GM12878 (cell line): ENCODE data around the gene EPB41L4B. TPM values are rescaled to one million over a fixed set of nuclear protein-coding genes. Genes with fewer than 3 reads are reported as not detected.

ENCODE experiments used
- ATAC-seq: fragments of 200-7000 bp; cut with Tn5 transposase; 3 replicates; pipeline ENCODE4 v1.9.1; 2020; ENCODE audit warnings: mild to moderate bottlenecking, moderate library complexity
- BruUV-seq: library from RNA; stranded (reverse); fragments of 400-500 nt; replicated peaks from 2 replicates; lab custom pipeline; 2021; lab: Mats Ljungman, UMichigan
- CTCF ChIA-PET: fragments of 300-600 bp; sonication (Branson Sonifier 250); formaldehyde crosslinking; extraction: SDS; loops from one replicate; lab custom pipeline; 2021; ENCODE audit warnings: inconsistent platforms; lab: Yijun Ruan, JAX
- POLR2A ChIA-PET: fragments of 350-600 bp; formaldehyde crosslinking; extraction: SDS; loops from one replicate; lab custom pipeline; 2021; ENCODE audit warnings: inconsistent platforms; lab: Charles Lee
- RAD21 ChIA-PET: fragments of 300-600 bp; sonication (Branson Sonifier 250); formaldehyde crosslinking; loops from one replicate; lab custom pipeline; 2023; ENCODE audit warnings: antibody characterized with exemption; ENCODE audit not compliant: unreplicated experiment; lab: Charles Lee
- SMC1A ChIA-PET: fragments of 300-600 bp; sonication (Branson Sonifier 250); formaldehyde crosslinking; loops from one replicate; lab custom pipeline; 2023; ENCODE audit not compliant: unreplicated experiment, uncharacterized antibody; lab: Charles Lee
- DNase-seq: peaks from one replicate; pipeline ENCODE4 v3.0.0-alpha.2; 2011; ENCODE audit warnings: low read depth, low spot score
- FAIRE-seq: peaks from 3 replicates; lab custom pipeline; 2011; peaks lifted over from hg19 to GRCh38; lab: Jason Lieb, UNC
- H2AFZ ChIP-seq: 2 replicates; pipeline ENCODE4 v1.6.0; 2011; ENCODE audit warnings: low read depth, low read length, control low read depth; ENCODE audit not compliant: control insufficient read depth
- H3K27ac ChIP-seq: 2 replicates; pipeline ENCODE4 v1.5.1; 2011; ENCODE audit warnings: control low read depth; ENCODE audit not compliant: control insufficient read depth, insufficient read depth
- H3K27me3 ChIP-seq, 2 experiments: replicated peaks in 1 of 2; 2 replicates each; pipeline versions ENCODE4 v1.6.0 to v1.6.1; 2011; ENCODE audit warnings: low read length in 1 of 2; ENCODE audit not compliant: control insufficient read depth in 2 of 2, insufficient read depth in 2 of 2
- H3K36me3 ChIP-seq, 2 experiments: 2 replicates each; pipeline ENCODE4 v1.5.1; 2011; ENCODE audit warnings: low read length in 1 of 2; ENCODE audit not compliant: control insufficient read depth in 2 of 2, insufficient read depth in 2 of 2
- H3K4me1 ChIP-seq: 2 replicates; pipeline ENCODE4 v1.6.1; 2011; ENCODE audit warnings: mild to moderate bottlenecking, low read length, moderate library complexity, mixed read lengths; ENCODE audit not compliant: control insufficient read depth, insufficient read depth
- H3K4me2 ChIP-seq: 2 replicates; pipeline ENCODE4 v1.6.0; 2011; ENCODE audit warnings: control low read depth; ENCODE audit not compliant: control insufficient read depth, insufficient read depth
- H3K4me3 ChIP-seq: fragments of 200-600 bp; sonication (generic); 2 replicates; pipeline ENCODE4 v1.5.1; 2016
- H3K79me2 ChIP-seq: 2 replicates; pipeline ENCODE4 v1.6.0; 2011; ENCODE audit warnings: low read length; ENCODE audit not compliant: control insufficient read depth, insufficient read depth
- H3K9ac ChIP-seq: 2 replicates; pipeline ENCODE4 v1.8.0; 2011; ENCODE audit warnings: low read length, control low read depth, mixed read lengths; ENCODE audit not compliant: control insufficient read depth, insufficient read depth
- H3K9me3 ChIP-seq: replicated peaks from 3 replicates; pipeline ENCODE4 v1.5.1; 2011; ENCODE audit warnings: mild to moderate bottlenecking, low read length; ENCODE audit not compliant: control insufficient read depth, insufficient read depth
- H4K20me1 ChIP-seq: 2 replicates; pipeline ENCODE4 v1.6.0; 2011; ENCODE audit not compliant: control insufficient read depth, insufficient read depth
- ASH2L ChIP-seq: fragments of 300-600, 200-600 bp; sonication (generic); IDR thresholded peaks from 2 replicates; pipeline ENCODE4 v1.6.1; 2017; ENCODE audit warnings: low read depth, mild to moderate bottlenecking, borderline replicate concordance
- ATF7 ChIP-seq: fragments of 450-650 bp; IDR thresholded peaks from 2 replicates; pipeline ENCODE4 v1.6.1; 2016; ENCODE audit warnings: low read depth, mild to moderate bottlenecking
- E2F4 ChIP-seq: IDR thresholded peaks from 2 replicates; pipeline ENCODE4 v1.6.1; 2012; ENCODE audit warnings: low read depth, low read length, improper control_type of control experiment
- EGR1 ChIP-seq, 2 experiments: IDR thresholded peaks; 1 replicate in 1 of 2; 2 replicates in 1 of 2; pipeline ENCODE4 v1.6.1; 2011 to 2012; ENCODE audit warnings: low read depth in 2 of 2, low read length in 2 of 2, borderline replicate concordance in 1 of 2, mild to moderate bottlenecking in 1 of 2, moderate library complexity in 1 of 2
- ELK1 ChIP-seq: IDR thresholded peaks from 2 replicates; pipeline ENCODE4 v1.6.1; 2012; ENCODE audit warnings: low read depth, low read length, improper control_type of control experiment
- FOS ChIP-seq: IDR thresholded peaks from 3 replicates; pipeline ENCODE4 v1.6.1; 2011; ENCODE audit warnings: borderline replicate concordance; ENCODE audit not compliant: insufficient read length; ENCODE audit errors: extremely low read depth
- IRF5 ChIP-seq: fragments of 450-650 bp; IDR thresholded peaks from 2 replicates; pipeline ENCODE4 v1.6.1; 2017; ENCODE audit warnings: borderline replicate concordance
- PAX8 ChIP-seq: fragments of 450-650 bp; IDR thresholded peaks from 2 replicates; pipeline ENCODE4 v1.6.1; 2017; ENCODE audit warnings: mild to moderate bottlenecking, moderate library complexity
- RELB ChIP-seq: fragments of 450-650 bp; IDR thresholded peaks from 2 replicates; pipeline ENCODE4 v1.6.1; 2017; ENCODE audit warnings: low read depth, mild to moderate bottlenecking, moderate library complexity
- RUNX3 ChIP-seq: IDR thresholded peaks from 2 replicates; pipeline ENCODE4 v1.6.1; 2012; ENCODE audit warnings: low read length, inconsistent platforms
- SMAD1 ChIP-seq: fragments of 450-650 bp; IDR thresholded peaks from 2 replicates; pipeline ENCODE4 v1.6.1; 2018; ENCODE audit warnings: mild to moderate bottlenecking, low read depth; ENCODE audit not compliant: partially characterized antibody
- SUPT20H ChIP-seq: IDR thresholded peaks from 2 replicates; pipeline ENCODE4 v1.6.1; 2011; ENCODE audit warnings: low read depth, mild to moderate bottlenecking, low read length, moderate library complexity, borderline replicate concordance; ENCODE audit not compliant: control insufficient read depth
- TAF1 ChIP-seq: IDR thresholded peaks from 2 replicates; pipeline ENCODE4 v1.6.1; 2011; ENCODE audit warnings: mild to moderate bottlenecking, low read depth, low read length, borderline replicate concordance
- TARDBP ChIP-seq: IDR thresholded peaks from 2 replicates; pipeline ENCODE4 v1.6.1; 2016; ENCODE audit warnings: borderline replicate concordance
- USF1 ChIP-seq: IDR thresholded peaks from 2 replicates; pipeline ENCODE4 v1.6.1; 2011; ENCODE audit warnings: borderline replicate concordance, low read depth, mild to moderate bottlenecking, moderate library complexity, mixed read lengths, low read length; ENCODE audit not compliant: insufficient read depth; ENCODE audit errors: extremely low read length
- WGBS: methylation state at CpG from one replicate; pipeline ENCODE4 v1.1.6; 2016; ENCODE audit warnings: low lambda C conversion rate; ENCODE audit not compliant: insufficient replicate concordance, insufficient coverage; ENCODE audit errors: missing lambda C conversion rate; 5-methylcytosine and 5-hydroxymethylcytosine counted together
- in situ Hi-C: fragments of 300-500 bp; cut with MboI; formaldehyde crosslinking; loops from 9 replicates; pipeline ENCODE4 v1.14.3; 2018; ENCODE audit warnings: mixed read lengths
- intact Hi-C: fragments of 100-400 bp; cut with micrococcal nuclease; formaldehyde crosslinking; loops from one replicate; pipeline ENCODE4 v1.14.2; 2022; ENCODE audit not compliant: unreplicated experiment
- polyA plus RNA-seq, 11 experiments: library from polyadenylated mRNA; depleted of rRNA in 4 of 11; unstranded in 6 of 11; stranded (reverse) in 5 of 11; fragments of >200 nt; fragmentation: Nextera tagmentation in 4 of 11; fragmentation: Illumina TruSeq in 1 of 11; extraction: Ambion mirVana in 4 of 11; extraction: Trizol in 1 of 11; gene quantifications; 1 replicate in 1 of 11; 2 replicates in 10 of 11; pipeline versions ENCODE4 v1.2.1 to v1.2.3, GENCODE V29; 2011 to 2016; ENCODE audit warnings: inconsistent platforms in 2 of 11, missing spikeins in 2 of 11, low read depth in 1 of 11
- total RNA-seq, 4 experiments: library from RNA; depleted of rRNA in 3 of 4; stranded (reverse); fragments of >200 nt in 3 of 4; fragmentation: Illumina TruSeq in 1 of 4; extraction: Trizol in 1 of 4; gene quantifications; 2 replicates each; pipeline versions ENCODE4 v1.2.1 to v1.2.3, GENCODE V29; 2013 to 2021

Gene EPB41L4B
- total and polyA plus RNA-seq, 10 of the 15 experiments (the other 5 are each of a cell fraction or from before 2014, with no cell fraction given) = 0.04 to 0.75 (median 0.13) TPM; not detected in 1

GRCh38 chr9:109182550-109182939 lies 138.3 kb downstream of the EPB41L4B start:
- peaks cover 2 to 3% of the 10 kb centered on the region in 2 experiments; a peak in 1 of 4 replicates for H3K27me3 ChIP-seq
- ChIA-PET POLR2A (no interaction called here), SMC1A (interaction anchor here (1.3 to 1.7 kb wide), 2 partner anchors 9 to 287 kb away, joined by 4 to 5 read pairs; no protein-coding TSS in a partner anchor), CTCF (interaction anchor here (0.6 to 2.6 kb wide), 4 partner anchors 11 to 228 kb away, joined by 3 to 12 read pairs (median 4); no protein-coding TSS in a partner anchor), RAD21 (interaction anchor here (1.5 kb wide), 2 partner anchors 229 to 287 kb away, joined by 4 to 8 read pairs; no protein-coding TSS in a partner anchor)
- DNase-seq (no peak), ATAC-seq (no peak), FAIRE-seq (no peak)
- no peak overlapping the region for H3K27ac ChIP-seq
- no peaks in the 10 kb centered on the region for H3K9me3 ChIP-seq
- WGBS = 86% methylated on average over 9 of the region's 9 CpGs
- intact Hi-C loops (loop anchor here (5.0 kb wide), 1 partner anchor 140 kb away; the partner anchor contains the start of gene EPB41L4B), in situ Hi-C loops (no loop called here)
- no peaks in the 10 kb centered on the region for H3K36me3 ChIP-seq
- no peaks in the 10 kb centered on the region for H3K79me2 ChIP-seq
- no peak overlapping the region for H2AFZ ChIP-seq
- peaks cover 9% of the 10 kb centered on the region for H3K4me1 ChIP-seq
- H3K4me3 ChIP-seq = no peak overlapping the region
- H3K4me2 ChIP-seq = no peak overlapping the region
- BruUV-seq = no TSS peak
- no peak overlapping the region for H3K9ac ChIP-seq
- no peaks in the 10 kb centered on the region for H4K20me1 ChIP-seq
- TF ChIP-seq ELK1 (no peak), E2F4 (no peak), USF1 (no peak), EGR1 (IDR thresholded peaks at IDR 0.05; ENCODE audit: borderline replicate concordance in 1 of 2, low read depth in 2 of 2, low read length in 2 of 2) (no peak), RUNX3 (no peak), PAX8 (no peak), FOS (no peak), RELB (no peak), SMAD1 (no peak), TARDBP (no peak), IRF5 (no peak), ASH2L (no peak), TAF1 (no peak), SUPT20H (no peak), ATF7 (no peak)
